Fibroblast of skin of left quadriceps (primary cell): ENCODE results near the gene TNRC6C.
"Not testable (repeated sequence)": the region's sequence is repeated elsewhere in the genome, so short reads cannot be mapped to it uniquely, and the experiment has no call there.

Source experiments
- DNase-seq, 2 experiments: peaks; one replicate each; pipeline ENCODE4 v3.0.0-alpha.2; 2013; ENCODE audit warnings: low read depth in 2 of 2

The TNRC6C gene

GRCh38 chr17:77929871-77930436 is 28.5 kb upstream of the TNRC6C start:
- no peak for DNase-seq

- DNase-seq = no peak
Measured at GRCh38 chr17:77930780-77931768, 27.4 kb upstream of the TNRC6C start.

GRCh38 chr17:77933777-77934398 is 24.6 kb upstream of the TNRC6C start:
- DNase-seq = no peak

- DNase-seq = no peak
Measured at GRCh38 chr17:77935121-77935571, 23.4 kb upstream of the TNRC6C start.

- DNase-seq = not testable (repeated sequence)
Measured at GRCh38 chr17:77935744-77936143, 22.8 kb upstream of the TNRC6C start.

- DNase-seq = no peak
Measured at GRCh38 chr17:77936881-77937280, 21.6 kb upstream of the TNRC6C start.

GRCh38 chr17:77941004-77941403 is 17.5 kb upstream of the TNRC6C start:
- no peak for DNase-seq

GRCh38 chr17:77942112-77942988 is 16.2 kb upstream of the TNRC6C start:
- DNase-seq = no peak

- DNase-seq = no peak
Measured at GRCh38 chr17:77943971-77944370, 14.5 kb upstream of the TNRC6C start.

GRCh38 chr17:77944390-77945222 is 13.9 kb upstream of the TNRC6C start:
- DNase-seq = no peak

GRCh38 chr17:77946900-77947645 is 11.4 kb upstream of the TNRC6C start:
- DNase-seq = no peak

- DNase-seq = no peak
Measured at GRCh38 chr17:77948690-77949114, 9.8 kb upstream of the TNRC6C start.

GRCh38 chr17:77951123-77951522 is 7.4 kb upstream of the TNRC6C start:
- no peak for DNase-seq

GRCh38 chr17:77952368-77952767 is 6.1 kb upstream of the TNRC6C start:
- no peak for DNase-seq

- DNase-seq = no peak
Measured at GRCh38 chr17:77957235-77957856, 1.2 kb upstream of the TNRC6C start.

GRCh38 chr17:77958716-77959125 is 218 bp downstream of the TNRC6C start:
- DNase-seq = no peak

GRCh38 chr17:77959126-77959925 is 823 bp downstream of the TNRC6C start:
- no peak for DNase-seq

GRCh38 chr17:77959926-77960521 is 1.5 kb downstream of the TNRC6C start:
- no peak for DNase-seq
